Nephron progenitor cell (in vitro differentiated cells): Measurements from ENCODE around the gene BDKRB2.
A peak's percentile ranks its signal among the peaks of the same experiment; 100 is the strongest.

Source experiments
- DNase-seq: peaks from one replicate; pipeline ENCODE4 v3.0.0; 2021
- H3K27ac Mint-ChIP-seq: 2 replicates; pipeline ENCODE4 v1.8.0; 2021; ENCODE audit warnings: mild to moderate bottlenecking, moderate library complexity, mixed read lengths
- H3K27me3 Mint-ChIP-seq: 2 replicates; pipeline ENCODE4 v1.8.0; 2021; ENCODE audit warnings: mild to moderate bottlenecking, low read depth, mixed read lengths; ENCODE audit not compliant: poor library complexity
- H3K36me3 Mint-ChIP-seq: 2 replicates; pipeline ENCODE4 v1.8.0; 2021; ENCODE audit warnings: low read depth, mixed read lengths
- H3K4me1 Mint-ChIP-seq: 2 replicates; pipeline ENCODE4 v1.8.0; 2021; ENCODE audit warnings: mixed read lengths
- H3K4me3 Mint-ChIP-seq: 2 replicates; pipeline ENCODE4 v1.8.0; 2021; ENCODE audit warnings: mild to moderate bottlenecking, moderate library complexity, mixed read lengths
- H3K9me3 Mint-ChIP-seq: 2 replicates; pipeline ENCODE4 v1.8.0; 2021; ENCODE audit warnings: mild to moderate bottlenecking, moderate library complexity, mixed read lengths
- CTCF ChIP-seq: fragments of 200-600 bp; sonication (generic); IDR thresholded peaks from 2 replicates; pipeline ENCODE4 v1.5.0; 2021; ENCODE audit warnings: antibody characterized with exemption

Gene BDKRB2

GRCh38 chr14:96270565-96271420 lies 66.2 kb downstream of the BDKRB2 start:
- DNase-seq = no peak
- peak overlapping the region; percentile 21 for H3K27ac Mint-ChIP-seq
- H3K4me1 Mint-ChIP-seq = peaks cover 14% of the 10 kb centered on the region
- TF ChIP-seq CTCF = no peak
- peaks cover 23% of the 10 kb centered on the region for H3K9me3 Mint-ChIP-seq
- H3K36me3 Mint-ChIP-seq = peaks cover 5% of the 10 kb centered on the region
- no peak overlapping the region for H3K4me3 Mint-ChIP-seq
- H3K27me3 Mint-ChIP-seq = peaks cover 3% of the 10 kb centered on the region

GRCh38 chr14:96271421-96271762 lies 66.8 kb downstream of the BDKRB2 start:
- H3K9me3 Mint-ChIP-seq = peaks cover 23% of the 10 kb centered on the region
- no peak for TF ChIP-seq CTCF
- peaks cover 3% of the 10 kb centered on the region for H3K27me3 Mint-ChIP-seq
- peaks cover 14% of the 10 kb centered on the region for H3K4me1 Mint-ChIP-seq
- DNase-seq = no peak
- H3K4me3 Mint-ChIP-seq = no peak overlapping the region
- no peak overlapping the region for H3K27ac Mint-ChIP-seq
- peaks cover 5% of the 10 kb centered on the region for H3K36me3 Mint-ChIP-seq

- Mint-ChIP-seq H3K4me1 (peaks cover 14% of the 10 kb centered on the region), H3K4me3 (no peak overlapping the region), H3K27me3 (peaks cover 6% of the 10 kb centered on the region), H3K9me3 (peaks cover 27% of the 10 kb centered on the region), H3K36me3 (peaks cover 5% of the 10 kb centered on the region), H3K27ac (no peak overlapping the region)
- DNase-seq = no peak
- TF ChIP-seq CTCF = no peak
Observed at GRCh38 chr14:96272777-96273473, 68.3 kb downstream of the BDKRB2 start.

GRCh38 chr14:96273629-96274028 lies 69.0 kb downstream of the BDKRB2 start:
- Mint-ChIP-seq H3K36me3 (peaks cover 7% of the 10 kb centered on the region), H3K9me3 (peaks cover 31% of the 10 kb centered on the region), H3K4me1 (peaks cover 14% of the 10 kb centered on the region), H3K27me3 (peaks cover 6% of the 10 kb centered on the region), H3K4me3 (no peak overlapping the region), H3K27ac (no peak overlapping the region)
- DNase-seq = no peak
- no peak for TF ChIP-seq CTCF

GRCh38 chr14:96274122-96274521 lies 69.5 kb downstream of the BDKRB2 start:
- Mint-ChIP-seq H3K27me3 (peaks cover 4% of the 10 kb centered on the region), H3K4me1 (peaks cover 14% of the 10 kb centered on the region), H3K4me3 (no peak overlapping the region), H3K9me3 (peaks cover 34% of the 10 kb centered on the region), H3K27ac (no peak overlapping the region), H3K36me3 (peaks cover 10% of the 10 kb centered on the region)
- no peak for TF ChIP-seq CTCF
- DNase-seq = no peak
